OCI-LY1 (cell line): ENCODE measurements around the gene BPHL.

ENCODE experiments used
- H2AFZ ChIP-seq: fragments of 200-600 bp; sonication (generic), shearing (Covaris generic); 2 replicates; pipeline ENCODE4 v1.6.0; 2014; ENCODE audit warnings: antibody characterized with exemption, mild to moderate bottlenecking, low read length
- H3F3A ChIP-seq: fragments of 200-600 bp; sonication (generic), shearing (Covaris generic); 2 replicates; pipeline ENCODE4 v1.6.0; 2014; ENCODE audit warnings: mild to moderate bottlenecking, antibody characterized with exemption, low read length, moderate library complexity; ENCODE audit not compliant: insufficient read depth
- H3K27ac ChIP-seq: fragments of 200-600 bp; sonication (generic); 2 replicates; pipeline ENCODE4 v1.5.1; 2014; ENCODE audit warnings: low read length, mixed run types, mild to moderate bottlenecking, low read depth; ENCODE audit not compliant: poor library complexity, severe bottlenecking
- H3K27me3 ChIP-seq: fragments of 200-600 bp; sonication (generic); 2 replicates; pipeline ENCODE4 v1.6.0; 2014; ENCODE audit warnings: antibody characterized with exemption, mild to moderate bottlenecking, low read length, moderate library complexity; ENCODE audit not compliant: insufficient read depth
- H3K36me3 ChIP-seq: fragments of 200-600 bp; sonication (generic); 2 replicates; pipeline ENCODE4 v1.6.1; 2014; ENCODE audit warnings: mild to moderate bottlenecking, antibody characterized with exemption, low read length, moderate library complexity, mixed read lengths; ENCODE audit not compliant: insufficient read depth
- H3K4me1 ChIP-seq: fragments of 200-600 bp; sonication (generic); 2 replicates; pipeline ENCODE4 v1.5.1; 2014; ENCODE audit warnings: mild to moderate bottlenecking, low read length, moderate library complexity; ENCODE audit not compliant: insufficient read depth, severe bottlenecking
- H3K4me2 ChIP-seq: fragments of 200-600 bp; sonication (generic), shearing (Covaris generic); 2 replicates; pipeline ENCODE4 v1.6.1; 2014; ENCODE audit warnings: low read length
- H3K4me3 ChIP-seq: fragments of 200-600 bp; sonication (generic); 2 replicates; pipeline ENCODE4 v1.5.1; 2014; ENCODE audit warnings: low read length, low read depth, mild to moderate bottlenecking, mixed read lengths; ENCODE audit not compliant: poor library complexity, severe bottlenecking
- H3K79me2 ChIP-seq: fragments of 200-600 bp; shearing (Covaris generic); 2 replicates; pipeline ENCODE4 v1.6.1; 2016; ENCODE audit warnings: mixed run types, low read length, mixed read lengths; ENCODE audit not compliant: insufficient read depth
- H3K9ac ChIP-seq: fragments of 200-600 bp; sonication (generic), shearing (Covaris generic); 2 replicates; pipeline ENCODE4 v1.6.1; 2014; ENCODE audit warnings: mild to moderate bottlenecking, low read length, mixed read lengths
- H3K9me2 ChIP-seq: fragments of 200-600 bp; sonication (generic), shearing (Covaris generic); 2 replicates; pipeline ENCODE4 v1.6.1; 2014; ENCODE audit warnings: low read depth, mild to moderate bottlenecking, low read length, mixed read lengths
- H3K9me3 ChIP-seq: fragments of 200-600 bp; shearing (Covaris generic); 2 replicates; pipeline ENCODE4 v1.6.1; 2014; ENCODE audit warnings: low read length, mixed read lengths
- H4K20me1 ChIP-seq: fragments of 200-600 bp; sonication (generic), shearing (Covaris generic); 2 replicates; pipeline ENCODE4 v1.6.0; 2016; ENCODE audit warnings: mild to moderate bottlenecking, low read length; ENCODE audit not compliant: insufficient read depth
- EZH2 ChIP-seq: fragments of 200-600 bp; sonication (generic), shearing (Covaris generic); IDR thresholded peaks from 2 replicates; pipeline ENCODE4 v1.8.0; 2017; ENCODE audit warnings: borderline replicate concordance, mixed run types, mild to moderate bottlenecking, antibody characterized with exemption, low read length, moderate library complexity, mixed read lengths
- TF ChIP-seq, protein P1 (sequence below): fragments of 200-600 bp; sonication (generic), shearing (Covaris generic); IDR thresholded peaks from 2 replicates; pipeline ENCODE4 v1.5.1; 2017; ENCODE audit warnings: mild to moderate bottlenecking, antibody characterized with exemption, low read length, moderate library complexity, mixed read lengths

BPHL gene

DNA sequence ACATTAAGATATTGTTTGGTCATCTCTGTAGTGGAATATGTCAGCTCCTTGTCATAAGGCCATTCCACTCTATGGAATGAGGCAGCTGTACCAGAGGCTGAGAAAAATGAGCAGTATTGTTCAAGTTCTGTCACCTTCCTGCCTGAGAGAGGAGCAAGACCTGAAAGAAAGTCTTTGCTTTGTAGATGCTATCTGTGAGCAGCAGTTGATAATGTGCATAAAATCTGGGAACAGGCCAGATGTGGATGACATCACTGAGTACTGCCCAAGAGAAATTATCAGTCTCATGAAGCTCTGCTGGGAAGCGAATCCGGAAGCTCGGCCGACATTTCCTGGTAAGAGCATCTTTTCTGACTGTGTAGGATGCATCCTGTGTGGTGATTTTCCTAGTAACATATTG lies 33.4 kb upstream of the BPHL start:
- Histone ChIP-seq H3K79me2 (no peaks in the 10 kb centered on the region), H3K4me2 (no peak overlapping the region), H3K9me3 (peaks cover 8% of the 10 kb centered on the region), H3K4me1 (no peaks in the 10 kb centered on the region), H3K27ac (no peak overlapping the region), H4K20me1 (no peaks in the 10 kb centered on the region), H3K9me2 (no peaks in the 10 kb centered on the region), H3K4me3 (no peak overlapping the region), H3F3A (0 out of 2 replicates have a peak, but pooled peaks cover 3% of the 10 kb centered on the region), H3K27me3 (no peaks in the 10 kb centered on the region), H3K36me3 (peaks cover 97% of the 10 kb centered on the region), H3K9ac (no peak overlapping the region), H2AFZ (no peak overlapping the region)
- TF ChIP-seq, protein P1, sequence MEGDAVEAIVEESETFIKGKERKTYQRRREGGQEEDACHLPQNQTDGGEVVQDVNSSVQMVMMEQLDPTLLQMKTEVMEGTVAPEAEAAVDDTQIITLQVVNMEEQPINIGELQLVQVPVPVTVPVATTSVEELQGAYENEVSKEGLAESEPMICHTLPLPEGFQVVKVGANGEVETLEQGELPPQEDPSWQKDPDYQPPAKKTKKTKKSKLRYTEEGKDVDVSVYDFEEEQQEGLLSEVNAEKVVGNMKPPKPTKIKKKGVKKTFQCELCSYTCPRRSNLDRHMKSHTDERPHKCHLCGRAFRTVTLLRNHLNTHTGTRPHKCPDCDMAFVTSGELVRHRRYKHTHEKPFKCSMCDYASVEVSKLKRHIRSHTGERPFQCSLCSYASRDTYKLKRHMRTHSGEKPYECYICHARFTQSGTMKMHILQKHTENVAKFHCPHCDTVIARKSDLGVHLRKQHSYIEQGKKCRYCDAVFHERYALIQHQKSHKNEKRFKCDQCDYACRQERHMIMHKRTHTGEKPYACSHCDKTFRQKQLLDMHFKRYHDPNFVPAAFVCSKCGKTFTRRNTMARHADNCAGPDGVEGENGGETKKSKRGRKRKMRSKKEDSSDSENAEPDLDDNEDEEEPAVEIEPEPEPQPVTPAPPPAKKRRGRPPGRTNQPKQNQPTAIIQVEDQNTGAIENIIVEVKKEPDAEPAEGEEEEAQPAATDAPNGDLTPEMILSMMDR = no peak
- no peak for TF ChIP-seq EZH2

DNA sequence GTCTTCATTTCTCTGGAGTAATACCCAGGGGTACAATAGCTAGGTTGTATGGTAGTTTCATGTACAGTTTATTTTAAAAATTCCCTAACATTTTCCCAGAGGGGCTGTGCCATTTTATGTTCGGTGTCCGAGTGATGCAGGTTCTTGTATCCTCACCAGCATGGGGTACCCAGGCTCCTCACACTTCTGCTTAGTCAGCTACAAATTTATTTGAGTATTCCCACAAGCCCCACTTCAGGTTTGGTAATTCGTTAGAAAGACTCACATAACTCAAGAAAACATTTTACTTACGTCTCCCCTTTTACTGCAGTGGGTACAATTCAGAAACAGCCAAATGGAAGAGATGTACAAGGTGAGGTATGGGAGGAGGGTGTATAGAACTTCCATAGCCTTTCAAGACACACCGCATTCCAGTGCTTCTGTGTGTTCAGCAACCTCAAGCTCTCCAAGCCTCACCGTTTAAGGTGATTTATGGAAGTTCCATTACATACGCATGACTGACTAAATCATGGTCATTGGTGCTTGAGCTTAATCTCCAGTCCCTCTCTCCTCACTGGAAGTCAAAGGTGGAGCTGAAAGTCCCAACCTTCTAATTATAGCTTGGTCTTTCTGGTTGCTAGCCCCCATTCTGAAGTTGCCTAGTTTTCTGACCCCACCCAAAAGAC lies 32.1 kb upstream of the BPHL start:
- Histone ChIP-seq H3K4me3 (no peak overlapping the region), H3K36me3 (peaks cover 90% of the 10 kb centered on the region), H3K79me2 (no peaks in the 10 kb centered on the region)

DNA sequence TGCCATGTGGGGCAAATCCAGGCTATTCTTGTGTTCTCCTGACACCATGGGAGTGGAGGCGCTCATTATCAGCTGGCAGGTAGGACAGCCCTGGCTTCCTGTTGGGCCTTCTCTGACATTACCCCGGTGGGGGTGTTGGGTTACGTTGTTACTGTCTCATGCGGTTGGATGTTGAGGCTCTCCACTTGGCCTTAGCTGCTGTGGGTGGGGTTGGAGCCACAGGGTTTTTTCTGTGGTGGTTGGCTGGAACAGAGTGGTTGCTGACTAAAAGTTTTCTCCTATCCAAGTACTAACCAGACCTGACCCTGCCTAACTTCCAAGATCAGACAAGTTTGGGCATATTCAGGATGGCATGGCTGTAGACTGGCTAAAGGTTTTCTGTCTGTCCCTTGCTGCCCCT lies 30.1 kb upstream of the BPHL start:
- Histone ChIP-seq H3K27me3 (no peaks in the 10 kb centered on the region), H2AFZ (no peak overlapping the region), H3K27ac (no peak overlapping the region), H3K79me2 (no peaks in the 10 kb centered on the region), H3K9me3 (peaks cover 14% of the 10 kb centered on the region), H3K4me1 (no peaks in the 10 kb centered on the region), H4K20me1 (no peaks in the 10 kb centered on the region), H3K9me2 (no peaks in the 10 kb centered on the region), H3K4me3 (no peak overlapping the region), H3K9ac (no peak overlapping the region), H3K36me3 (peaks cover 72% of the 10 kb centered on the region), H3F3A (peaks cover 9% of the 10 kb centered on the region; the same call in 1 of the 2 replicates), H3K4me2 (no peak overlapping the region)
- TF ChIP-seq, protein P1 = no peak
- TF ChIP-seq EZH2 = no peak

More for the DNA sequence above, 32.1 kb upstream of the BPHL start:
- TF ChIP-seq, protein P1 = no peak
- no peak for TF ChIP-seq EZH2
- Histone ChIP-seq H3F3A (peaks cover 9% of the 10 kb centered on the region; the same call in 1 of the 2 replicates), H3K27ac (no peak overlapping the region), H2AFZ (no peak overlapping the region), H3K27me3 (no peaks in the 10 kb centered on the region), H3K9me2 (no peaks in the 10 kb centered on the region), H4K20me1 (no peaks in the 10 kb centered on the region), H3K9me3 (peaks cover 14% of the 10 kb centered on the region), H3K4me2 (no peak overlapping the region), H3K4me1 (no peaks in the 10 kb centered on the region), H3K9ac (no peak overlapping the region)
